GM18520 (cell line): Measurements from ENCODE around the gene DDX52.

Experiments
- ATAC-seq: cut with Tn5 transposase; IDR thresholded peaks from one replicate; pipeline ENCODE4 v1.9.1; 2021; ENCODE audit not compliant: unreplicated experiment

Gene DDX52

DNA sequence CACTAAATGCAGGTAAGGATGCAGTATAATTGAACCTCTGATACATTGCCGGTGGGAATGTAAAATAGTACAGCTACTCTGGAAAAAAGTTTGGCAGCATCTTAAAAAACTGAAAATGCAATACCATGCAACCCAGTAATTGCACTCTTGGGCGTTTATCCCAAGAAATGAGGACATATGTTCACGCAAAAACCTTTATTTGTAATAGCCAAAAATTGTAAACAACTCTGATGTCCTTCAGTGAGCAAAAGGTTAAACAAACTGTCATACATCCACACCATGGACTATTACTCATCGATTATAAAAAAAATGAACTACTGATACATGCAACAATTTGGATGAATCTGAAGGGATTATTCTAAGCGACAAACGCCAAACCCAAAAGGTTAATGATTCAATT, 51.0 kb downstream of the DDX52 start:
- ATAC-seq, result no peak

DNA sequence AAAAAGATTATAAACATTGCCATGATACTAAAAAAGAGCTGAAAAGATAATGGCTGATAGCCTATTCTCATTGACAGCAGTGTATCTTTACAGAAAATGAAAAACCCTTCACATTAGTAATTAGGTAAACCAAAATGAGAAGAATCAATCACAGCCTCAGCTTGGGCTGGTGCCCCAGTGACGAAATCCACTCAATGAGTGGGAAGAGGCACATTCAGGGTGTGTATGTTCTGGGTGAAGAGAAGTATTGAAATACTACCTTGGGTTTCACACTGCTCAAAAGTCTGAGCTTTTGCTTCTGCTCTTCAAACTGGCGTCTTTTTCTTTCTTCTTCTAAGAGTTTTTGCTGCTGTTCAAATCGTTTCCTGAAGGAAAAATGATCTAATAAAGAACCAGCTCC, 58.2 kb downstream of the DDX52 start:
- no peak for ATAC-seq

DNA sequence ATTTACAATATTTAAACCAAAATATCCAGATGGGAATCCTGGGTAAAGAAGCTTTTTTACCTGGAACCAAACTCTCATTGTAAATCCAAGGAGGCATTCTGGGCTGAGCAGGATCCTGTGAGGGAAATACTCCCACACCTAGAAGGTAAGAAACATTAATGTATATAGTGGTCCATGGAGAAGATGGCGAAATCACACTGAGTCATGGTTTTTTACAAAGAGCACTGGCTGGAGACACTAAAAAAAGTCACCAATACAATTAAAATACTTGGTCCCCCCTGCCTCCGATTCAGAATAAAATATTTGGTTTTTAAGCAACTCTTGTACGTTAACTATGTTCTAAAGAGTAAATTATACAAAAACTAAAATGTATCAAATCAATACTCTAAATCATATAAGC, 67.0 kb downstream of the DDX52 start:
- no peak for ATAC-seq

DNA sequence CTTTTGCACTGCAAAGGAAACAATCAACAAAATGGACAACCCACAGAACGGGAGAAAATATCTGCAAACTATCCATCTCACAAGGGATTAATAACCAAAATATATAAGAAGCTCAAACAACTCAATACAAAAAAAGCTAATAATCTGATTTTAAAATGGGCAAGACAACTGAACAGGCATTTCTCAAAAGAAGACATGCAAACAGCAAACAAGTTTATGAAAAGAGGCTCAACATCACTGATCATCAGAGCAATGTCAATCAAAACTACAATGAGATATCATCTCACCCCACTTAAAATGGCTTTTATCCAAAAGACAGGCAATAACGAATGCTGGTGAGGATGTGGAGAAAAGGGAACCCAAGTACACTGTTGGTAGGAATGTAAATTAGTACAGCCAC, 68.8 kb downstream of the DDX52 start:
- no peak for ATAC-seq

DNA sequence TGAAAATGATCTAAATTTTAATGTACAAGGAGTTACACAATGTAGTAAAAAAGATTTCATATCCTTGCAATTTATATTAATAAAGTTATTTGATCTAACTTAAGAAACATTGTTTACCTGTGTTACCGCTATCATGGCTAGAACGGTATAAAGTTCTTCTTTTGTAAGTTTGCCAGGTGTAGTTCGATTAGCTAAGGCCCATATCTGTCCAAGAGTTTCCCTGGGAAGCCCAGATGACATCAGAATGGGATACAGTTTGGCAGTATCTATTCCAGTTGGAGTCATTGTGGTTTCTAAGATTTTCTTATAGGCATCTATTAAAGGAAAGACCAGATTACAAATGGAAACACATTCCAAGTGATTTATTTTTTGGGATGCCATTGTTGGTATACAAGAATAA, 71.6 kb downstream of the DDX52 start:
- ATAC-seq, result no peak

DNA sequence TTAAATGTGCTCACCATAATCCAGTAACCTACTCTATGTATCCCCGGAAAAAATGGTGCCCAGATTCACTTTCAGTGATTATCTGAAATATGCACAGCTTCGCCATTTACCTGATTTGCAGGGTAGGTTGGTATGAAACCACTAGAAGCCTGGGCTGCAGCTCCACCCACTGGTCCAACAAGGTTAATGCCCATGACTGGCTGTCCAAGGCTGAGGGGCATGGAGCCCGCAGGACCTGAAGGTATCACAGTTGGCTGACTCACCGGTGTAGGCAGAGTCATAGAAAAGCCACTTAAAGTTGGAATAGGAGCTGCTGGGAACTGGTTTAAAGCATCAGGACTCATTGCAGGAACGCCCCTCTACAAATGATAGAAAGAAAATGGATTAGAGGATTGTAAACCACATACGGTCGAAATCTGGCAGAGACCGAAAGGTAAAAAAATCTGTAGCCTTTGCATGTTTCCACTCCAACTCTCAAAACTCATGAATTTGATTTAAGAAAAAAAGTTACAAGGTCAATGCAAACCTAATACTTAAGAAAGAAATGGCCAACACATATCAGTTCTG, 72.6 kb downstream of the DDX52 start:
- ATAC-seq, result no peak

DNA sequence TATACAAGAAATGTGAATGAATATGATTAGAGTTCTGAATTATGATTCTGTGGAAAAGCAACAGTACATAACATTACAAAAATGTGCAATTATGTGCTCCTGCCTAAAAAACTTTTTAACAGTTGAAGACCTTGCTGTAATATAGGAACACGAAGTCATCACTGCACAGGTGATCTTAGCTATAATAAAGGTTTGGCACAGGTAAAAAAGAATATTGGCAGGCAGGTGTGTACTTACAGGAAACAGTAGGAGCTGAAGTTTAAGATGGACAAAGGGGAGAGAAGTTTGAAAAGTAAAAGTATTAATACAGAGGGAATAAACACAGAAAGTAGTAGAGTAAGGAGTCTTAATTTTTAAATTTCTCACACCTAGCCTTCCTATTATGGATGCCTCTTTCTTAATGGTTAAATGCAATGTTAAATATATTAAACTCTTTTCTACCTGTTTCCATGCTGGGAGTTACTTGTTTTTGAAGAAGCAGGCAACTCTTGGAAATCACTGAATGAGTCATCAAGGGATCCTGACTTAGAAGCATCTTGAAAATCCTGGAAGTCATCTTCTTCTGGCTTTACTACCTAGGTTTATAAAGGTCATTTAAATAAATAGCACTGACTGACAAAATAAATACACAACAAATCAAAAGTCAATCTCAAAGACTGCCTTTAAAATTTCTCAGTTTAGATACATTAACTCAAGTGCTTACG, 74.7 kb downstream of the DDX52 start:
- ATAC-seq, result no peak

DNA sequence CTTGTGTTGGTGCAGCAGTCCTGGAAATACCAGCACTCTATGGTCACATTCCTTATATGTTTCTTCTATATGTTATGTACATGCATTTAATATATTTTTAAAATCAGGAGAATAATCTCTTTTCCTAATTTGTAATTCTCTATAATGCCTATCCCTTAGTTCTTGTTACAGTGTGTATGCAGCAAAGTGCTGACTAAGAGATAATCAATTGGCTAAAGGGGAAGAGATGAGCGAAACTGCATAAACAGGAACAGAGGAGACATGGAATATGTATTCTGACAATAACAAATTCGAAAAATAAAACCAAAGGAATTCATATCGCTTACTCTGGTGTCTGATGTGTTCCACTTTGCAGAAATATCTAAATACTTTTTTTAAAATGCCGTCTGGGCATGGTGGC, 75.7 kb downstream of the DDX52 start:
- ATAC-seq, result no peak

DNA sequence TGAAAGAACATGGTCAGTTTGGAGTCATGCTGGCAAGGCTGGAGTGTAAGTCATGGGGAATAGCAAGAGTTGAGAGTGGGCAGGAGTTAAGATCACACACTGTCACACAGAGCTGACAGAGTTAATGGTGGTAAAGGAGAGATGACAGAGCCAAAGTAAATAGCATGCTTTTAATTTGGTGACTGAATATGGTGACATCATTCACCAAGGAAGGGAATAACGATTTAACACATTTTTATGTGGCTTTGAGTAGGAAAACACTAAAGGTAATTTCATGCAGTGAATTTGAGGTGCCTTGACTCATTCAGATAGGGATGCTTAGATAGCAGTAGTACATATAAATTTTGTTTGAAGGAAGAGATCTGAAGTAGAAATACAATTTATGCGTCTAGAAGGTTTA, 76.1 kb downstream of the DDX52 start:
- ATAC-seq, result no peak

DNA sequence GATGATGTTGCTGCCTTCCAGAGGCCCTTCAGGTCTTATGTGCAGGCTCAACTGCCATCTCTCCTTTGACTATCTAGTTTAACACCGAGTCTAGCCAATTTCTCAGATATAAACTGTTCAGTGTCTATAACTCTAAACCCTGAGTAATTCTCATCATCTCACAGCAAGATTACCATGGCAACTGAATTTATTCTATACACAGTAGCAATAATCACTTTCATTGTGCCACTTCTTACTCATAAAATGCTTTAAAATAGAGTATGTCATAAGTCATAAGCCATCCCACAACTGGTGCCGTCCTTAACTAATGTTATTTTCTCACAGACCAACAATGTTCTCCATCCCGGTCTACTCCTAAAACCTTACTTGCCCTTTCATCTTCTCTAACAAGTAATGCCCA, 79.0 kb downstream of the DDX52 start:
- no peak for ATAC-seq

DNA sequence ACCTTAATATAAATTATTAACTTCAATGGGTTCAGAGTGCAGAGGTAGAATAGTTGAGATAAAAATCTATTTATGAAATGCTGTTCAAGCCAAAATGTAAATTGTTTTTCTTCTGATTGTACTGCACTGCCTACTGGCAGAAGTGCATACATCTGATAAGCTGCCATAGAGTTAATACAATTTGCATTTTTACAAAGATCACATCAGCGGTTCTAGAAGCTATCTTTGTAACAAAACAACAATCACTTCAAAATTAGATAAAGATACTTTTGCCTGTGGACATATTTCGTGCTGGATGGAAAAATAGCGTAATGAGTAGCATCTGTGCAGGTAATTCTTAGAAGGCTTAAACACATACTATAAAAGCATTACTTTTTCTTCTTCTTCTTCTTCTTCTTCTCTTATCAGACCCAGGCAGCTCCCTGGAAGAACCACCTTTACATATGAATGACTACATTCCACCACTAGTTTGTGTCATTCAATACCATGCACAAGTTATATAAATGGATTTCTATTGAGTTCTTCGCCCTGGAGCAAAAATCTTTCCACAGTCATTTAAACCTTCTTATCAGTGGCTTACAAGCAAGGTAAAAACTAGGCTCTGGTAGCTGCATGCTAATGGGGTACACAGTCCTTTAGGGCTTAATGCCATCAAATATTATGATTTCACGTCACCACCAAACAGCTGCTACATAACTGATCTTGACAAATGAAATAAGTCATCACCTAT, 81.1 kb downstream of the DDX52 start:
- ATAC-seq, result no peak
